ENCODE measurements around the gene LHX4. TPM values are rescaled to one million over a fixed set of nuclear protein-coding genes. Genes with fewer than 3 reads are reported as not detected.

The LHX4 gene
- total and polyA plus RNA-seq, 2 of the 4 experiments (the other 2 are of a cell fraction) = 0.05 to 0.18 TPM

DNA sequence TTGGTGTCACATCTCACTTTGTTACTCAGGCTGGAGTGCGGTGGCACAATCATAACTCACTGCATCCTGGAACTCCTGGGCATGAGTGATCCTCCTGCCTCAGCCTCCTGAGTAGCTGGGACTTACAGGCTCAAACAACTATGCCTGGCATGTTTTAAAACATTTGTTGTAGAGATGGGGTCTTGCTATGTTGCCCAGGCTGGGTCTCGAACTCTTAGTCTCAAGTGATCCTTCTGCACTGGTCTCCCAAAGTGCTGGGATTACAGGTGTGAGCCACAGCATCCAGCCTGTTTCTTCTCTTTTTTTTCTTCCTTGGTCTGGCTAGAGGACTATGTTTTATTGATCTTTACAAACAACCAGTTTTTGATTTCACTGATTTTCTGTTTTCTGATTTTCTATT is 64.6 kb downstream of the LHX4 start:
- H3K4me2 ChIP-seq (ENCODE audit: low read depth, low read length) = no peak overlapping the region
- dilution Hi-C loops (cut with HindIII; ENCODE audit: low sequenced_read_pairs, unreplicated experiment) (no loop called here), in situ Hi-C loops (cut with MboI; ENCODE audit: low sequenced_read_pairs) (no loop called here), intact Hi-C loops (cut with micrococcal nuclease) (no loop called here)
- H3K9me3 ChIP-seq (ENCODE audit: control insufficient read depth, insufficient read depth, low read length) = no peaks in the 10 kb centered on the region
- H3K4ac ChIP-seq (ENCODE audit: low read depth, low read length) = no peak overlapping the region
- H2AK5ac ChIP-seq (ENCODE audit: low read depth, low read length) = no peak overlapping the region
- no peak overlapping the region for H4K5ac ChIP-seq (ENCODE audit: low read depth, low read length)
- no peak overlapping the region for H2BK15ac ChIP-seq (ENCODE audit: low read depth, low read length)
- no peak for ATAC-seq (ENCODE audit: low read depth)
- H3K27ac ChIP-seq (ENCODE audit: insufficient read depth, low read length) = no peak overlapping the region
- ChIA-PET CTCF (no interaction called here), POLR2A (ENCODE audit: unreplicated experiment) (no interaction called here)
- H3K4me1 ChIP-seq (ENCODE audit: control insufficient read depth, insufficient read depth, low read length) = peaks cover 4% of the 10 kb centered on the region; the same call in 1 of the 2 replicates
- DNase-seq = no peak
- H2AK9ac ChIP-seq (replicated peaks; ENCODE audit: low read depth, low read length, poor library complexity) = no peak overlapping the region
- H3K18ac ChIP-seq (ENCODE audit: low read depth, low read length) = no peak overlapping the region
- 0 out of 2 replicates have a peak, but pooled peaks cover 2% of the 10 kb centered on the region for H3K9me1 ChIP-seq (ENCODE audit: insufficient read depth, low read length)
- H4K8ac ChIP-seq (ENCODE audit: low read depth in 2 of 2, low read length in 2 of 2) = no peak overlapping the region
- no peak overlapping the region for H3K56ac ChIP-seq (ENCODE audit: extremely low read depth, insufficient read depth, low read length)
- H4K20me1 ChIP-seq (ENCODE audit: insufficient read depth, low read length) = peaks cover 6% of the 10 kb centered on the region; the same call in 1 of the 2 replicates
- no peak overlapping the region for H3K23ac ChIP-seq (ENCODE audit: low read depth, low read length)
- H2AFZ ChIP-seq (replicated peaks; ENCODE audit: low read length, poor library complexity) = no peak overlapping the region
- H3K79me1 ChIP-seq (ENCODE audit: low read depth in 1 of 2, low read length in 2 of 2) = peaks cover 8 to 22% of the 10 kb centered on the region in 2 experiments; a peak in 3 of 4 replicates
- WGBS, 2 experiments (ENCODE audit: extremely low coverage in 2 of 2, insufficient read length in 1 of 2) = no CpG with 5 or more reads among the region's 2 CpGs
- no peak overlapping the region for H2BK20ac ChIP-seq (ENCODE audit: low read depth, low read length)
- TF ChIP-seq, protein P1, sequence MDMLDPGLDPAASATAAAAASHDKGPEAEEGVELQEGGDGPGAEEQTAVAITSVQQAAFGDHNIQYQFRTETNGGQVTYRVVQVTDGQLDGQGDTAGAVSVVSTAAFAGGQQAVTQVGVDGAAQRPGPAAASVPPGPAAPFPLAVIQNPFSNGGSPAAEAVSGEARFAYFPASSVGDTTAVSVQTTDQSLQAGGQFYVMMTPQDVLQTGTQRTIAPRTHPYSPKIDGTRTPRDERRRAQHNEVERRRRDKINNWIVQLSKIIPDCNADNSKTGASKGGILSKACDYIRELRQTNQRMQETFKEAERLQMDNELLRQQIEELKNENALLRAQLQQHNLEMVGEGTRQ (IDR thresholded peaks at IDR 0.05; ENCODE audit: low read depth, low read length) = no peak
- no peak for TF ChIP-seq FOS (IDR thresholded peaks at IDR 0.05; ENCODE audit: low read depth, low read length)
- no peak for TF ChIP-seq RAD21 (IDR thresholded peaks at IDR 0.05; ENCODE audit: low read length)
- TF ChIP-seq NFE2L2 (IDR thresholded peaks at IDR 0.05; ENCODE audit: low read depth, low read length) = no peak
- no peak for TF ChIP-seq MAZ (IDR thresholded peaks at IDR 0.05; ENCODE audit: borderline replicate concordance, low read depth, low read length)
- no peak for TF ChIP-seq RCOR1 (IDR thresholded peaks at IDR 0.05; ENCODE audit: insufficient replicate concordance, low read length)
- no peak for TF ChIP-seq MXI1 (IDR thresholded peaks at IDR 0.05; ENCODE audit: borderline replicate concordance, low read depth, low read length)
- TF ChIP-seq, protein P2, sequence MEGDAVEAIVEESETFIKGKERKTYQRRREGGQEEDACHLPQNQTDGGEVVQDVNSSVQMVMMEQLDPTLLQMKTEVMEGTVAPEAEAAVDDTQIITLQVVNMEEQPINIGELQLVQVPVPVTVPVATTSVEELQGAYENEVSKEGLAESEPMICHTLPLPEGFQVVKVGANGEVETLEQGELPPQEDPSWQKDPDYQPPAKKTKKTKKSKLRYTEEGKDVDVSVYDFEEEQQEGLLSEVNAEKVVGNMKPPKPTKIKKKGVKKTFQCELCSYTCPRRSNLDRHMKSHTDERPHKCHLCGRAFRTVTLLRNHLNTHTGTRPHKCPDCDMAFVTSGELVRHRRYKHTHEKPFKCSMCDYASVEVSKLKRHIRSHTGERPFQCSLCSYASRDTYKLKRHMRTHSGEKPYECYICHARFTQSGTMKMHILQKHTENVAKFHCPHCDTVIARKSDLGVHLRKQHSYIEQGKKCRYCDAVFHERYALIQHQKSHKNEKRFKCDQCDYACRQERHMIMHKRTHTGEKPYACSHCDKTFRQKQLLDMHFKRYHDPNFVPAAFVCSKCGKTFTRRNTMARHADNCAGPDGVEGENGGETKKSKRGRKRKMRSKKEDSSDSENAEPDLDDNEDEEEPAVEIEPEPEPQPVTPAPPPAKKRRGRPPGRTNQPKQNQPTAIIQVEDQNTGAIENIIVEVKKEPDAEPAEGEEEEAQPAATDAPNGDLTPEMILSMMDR (conservative IDR thresholded peaks at IDR 0.05; ENCODE audit: low read depth, low read length) = no peak
- TF ChIP-seq CHD1 (IDR thresholded peaks at IDR 0.05; ENCODE audit: low read depth, low read length) = no peak
- TF ChIP-seq MAFK (IDR thresholded peaks at IDR 0.05; ENCODE audit: low read depth, low read length) = no peak
- TF ChIP-seq POLR2A (IDR thresholded peaks at IDR 0.05; ENCODE audit: low read depth, low read length) = no peak
- TF ChIP-seq CEBPB (IDR thresholded peaks at IDR 0.05; ENCODE audit: low read depth, low read length) = no peak
- no peak for TF ChIP-seq RFX5 (IDR thresholded peaks at IDR 0.05; ENCODE audit: low read depth, low read length)
- TF ChIP-seq SMC3 (IDR thresholded peaks at IDR 0.05; ENCODE audit: low read depth, low read length) = no peak
- TF ChIP-seq, protein P3, sequence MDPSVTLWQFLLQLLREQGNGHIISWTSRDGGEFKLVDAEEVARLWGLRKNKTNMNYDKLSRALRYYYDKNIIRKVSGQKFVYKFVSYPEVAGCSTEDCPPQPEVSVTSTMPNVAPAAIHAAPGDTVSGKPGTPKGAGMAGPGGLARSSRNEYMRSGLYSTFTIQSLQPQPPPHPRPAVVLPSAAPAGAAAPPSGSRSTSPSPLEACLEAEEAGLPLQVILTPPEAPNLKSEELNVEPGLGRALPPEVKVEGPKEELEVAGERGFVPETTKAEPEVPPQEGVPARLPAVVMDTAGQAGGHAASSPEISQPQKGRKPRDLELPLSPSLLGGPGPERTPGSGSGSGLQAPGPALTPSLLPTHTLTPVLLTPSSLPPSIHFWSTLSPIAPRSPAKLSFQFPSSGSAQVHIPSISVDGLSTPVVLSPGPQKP (IDR thresholded peaks at IDR 0.05; ENCODE audit: borderline replicate concordance, low read depth, low read length) = no peak
- TF ChIP-seq BHLHE40 (IDR thresholded peaks at IDR 0.05; ENCODE audit: low read depth, low read length) = no peak
- no peaks in the 10 kb centered on the region for H3K27me3 ChIP-seq (ENCODE audit: control insufficient read depth, insufficient read depth, low read length)
- no peak overlapping the region for H3K4me3 ChIP-seq (ENCODE audit: insufficient read depth, low read depth, low read length)
- no peak overlapping the region for H2BK5ac ChIP-seq (ENCODE audit: low read depth, low read length, poor library complexity, severe bottlenecking)
- H2BK120ac ChIP-seq (ENCODE audit: low read depth, low read length) = no peak overlapping the region
- no TSS peak for BruUV-seq (replicated peaks)
- H3K9ac ChIP-seq (ENCODE audit: low read depth, low read length) = no peak overlapping the region
- no peak overlapping the region for H4K91ac ChIP-seq (ENCODE audit: insufficient read depth, low read depth, low read length)
- H3K36me3 ChIP-seq (ENCODE audit: control insufficient read depth, insufficient read depth, low read length) = no peaks in the 10 kb centered on the region; the same call in 1 of the 2 replicates
- no peak overlapping the region for H3K14ac ChIP-seq (replicated peaks; ENCODE audit: low read depth, low read length)

All from IMR-90 (cell line).